ENCODE data around the gene ZNF804A. TPM values are rescaled to one million over a fixed set of nuclear protein-coding genes. Genes with fewer than 3 reads are reported as not detected.

The ZNF804A gene
- total RNA-seq, 1 donor from 2014 or later: not detected

- no peak for FAIRE-seq
- no peak overlapping the region for H3K4me3 ChIP-seq (ENCODE audit: low read depth, low read length)
- no peak for DNase-seq (ENCODE audit: low read depth)
- H3K36me3 ChIP-seq (ENCODE audit: control insufficient read depth, insufficient read depth, low read length): no peaks in the 10 kb centered on the region
- H3K27me3 ChIP-seq (ENCODE audit: control insufficient read depth, insufficient read depth, low read length): no peaks in the 10 kb centered on the region
- TF ChIP-seq CTCF (IDR thresholded peaks at IDR 0.05; ENCODE audit: insufficient read depth, low read length, severe bottlenecking): no peak
Observed at GRCh38 chr2:184835398-184835715, 237.0 kb downstream of the ZNF804A start.

GRCh38 chr2:184847331-184847730 is 249.0 kb downstream of the ZNF804A start:
- H3K27me3 ChIP-seq (ENCODE audit: control insufficient read depth, insufficient read depth, low read length): no peaks in the 10 kb centered on the region
- H3K4me3 ChIP-seq (ENCODE audit: low read depth, low read length): no peak overlapping the region
- no peak for DNase-seq (ENCODE audit: low read depth)
- no peak for FAIRE-seq
- no peak for TF ChIP-seq CTCF (IDR thresholded peaks at IDR 0.05; ENCODE audit: insufficient read depth, low read length, severe bottlenecking)
- no peaks in the 10 kb centered on the region for H3K36me3 ChIP-seq (ENCODE audit: control insufficient read depth, insufficient read depth, low read length)

- TF ChIP-seq CTCF (IDR thresholded peaks at IDR 0.05; ENCODE audit: insufficient read depth, low read length, severe bottlenecking): no peak
- FAIRE-seq (no peak), DNase-seq (ENCODE audit: low read depth) (peak; percentile 2)
- Histone ChIP-seq H3K36me3 (ENCODE audit: control insufficient read depth, insufficient read depth, low read length) (no peaks in the 10 kb centered on the region), H3K27me3 (ENCODE audit: control insufficient read depth, insufficient read depth, low read length) (no peaks in the 10 kb centered on the region), H3K4me3 (ENCODE audit: low read depth, low read length) (no peak overlapping the region)
Observed at GRCh38 chr2:184849516-184849915, 251.2 kb downstream of the ZNF804A start.

- FAIRE-seq: no peak
- no peak for DNase-seq (ENCODE audit: low read depth)
- Histone ChIP-seq H3K27me3 (ENCODE audit: control insufficient read depth, insufficient read depth, low read length) (no peaks in the 10 kb centered on the region), H3K36me3 (ENCODE audit: control insufficient read depth, insufficient read depth, low read length) (no peaks in the 10 kb centered on the region), H3K4me3 (ENCODE audit: low read depth, low read length) (no peak overlapping the region)
- TF ChIP-seq CTCF (IDR thresholded peaks at IDR 0.05; ENCODE audit: insufficient read depth, low read length, severe bottlenecking): no peak
Observed at GRCh38 chr2:184851576-184851975, 253.2 kb downstream of the ZNF804A start.

- no peak for TF ChIP-seq CTCF (IDR thresholded peaks at IDR 0.05; ENCODE audit: insufficient read depth, low read length, severe bottlenecking)
- FAIRE-seq (no peak), DNase-seq (ENCODE audit: low read depth) (no peak)
- no peak overlapping the region for H3K4me3 ChIP-seq (ENCODE audit: low read depth, low read length)
- H3K36me3 ChIP-seq (ENCODE audit: control insufficient read depth, insufficient read depth, low read length): no peaks in the 10 kb centered on the region
- no peaks in the 10 kb centered on the region for H3K27me3 ChIP-seq (ENCODE audit: control insufficient read depth, insufficient read depth, low read length)
Observed at GRCh38 chr2:184859187-184859586, 260.9 kb downstream of the ZNF804A start.

GRCh38 chr2:184860744-184861143 is 262.4 kb downstream of the ZNF804A start:
- DNase-seq (ENCODE audit: low read depth) (no peak), FAIRE-seq (no peak)
- no peaks in the 10 kb centered on the region for H3K36me3 ChIP-seq (ENCODE audit: control insufficient read depth, insufficient read depth, low read length)
- no peak for TF ChIP-seq CTCF (IDR thresholded peaks at IDR 0.05; ENCODE audit: insufficient read depth, low read length, severe bottlenecking)
- H3K27me3 ChIP-seq (ENCODE audit: control insufficient read depth, insufficient read depth, low read length): no peaks in the 10 kb centered on the region
- no peak overlapping the region for H3K4me3 ChIP-seq (ENCODE audit: low read depth, low read length)

All from bronchial epithelial cell (primary cell).